Measurements from ENCODE around the gene AMBN.

DNA sequence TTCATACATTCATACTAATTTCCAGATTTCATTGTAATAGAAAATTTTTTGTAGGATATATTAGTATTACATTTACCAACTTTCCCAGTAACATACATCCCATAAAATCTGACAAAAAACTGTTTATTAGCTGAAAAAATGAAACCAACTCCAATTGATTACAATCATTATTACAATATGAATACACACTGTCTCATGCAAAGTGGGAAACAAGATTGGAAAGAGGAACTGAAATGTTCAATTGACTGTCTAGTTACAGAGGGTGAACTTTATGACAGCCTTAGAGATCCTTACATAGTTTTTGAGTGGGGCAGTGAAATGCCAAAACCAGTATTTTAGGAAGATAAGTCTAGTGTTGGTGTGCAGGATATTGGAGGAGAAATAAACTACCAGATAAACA is 2.3 kb upstream of the AMBN start:
- TF ChIP-seq CTCF (conservative IDR thresholded peaks at IDR 0.05 in 1 of 2, IDR thresholded peaks at IDR 0.05 in 1 of 2; ENCODE audit: extremely low read depth in 1 of 2, insufficient read depth in 1 of 2, low read depth in 1 of 2, low read length in 2 of 2) (no peak), EZH2 (IDR thresholded peaks at IDR 0.05; ENCODE audit: borderline replicate concordance, low read length) (no peak)
